ENCODE data around the gene MOV10L1. TPM values are rescaled to one million over a fixed set of nuclear protein-coding genes. Genes with fewer than 3 reads are reported as not detected.

Gene MOV10L1
- total and polyA plus RNA-seq, 12 donors = 0.16 to 0.42 (median 0.26) TPM; not detected in 8

- DNase-seq (no peak), ATAC-seq (no peak)
- 88 to 90% methylated on average over 6 of the region's 6 CpGs for WGBS, 2 donors
- H3K4me1 ChIP-seq = peaks cover 0 to 10% (median 5%) of the 10 kb centered on the region in 9 donors
- no peak overlapping the region for H3K27ac ChIP-seq
- H3K9me3 ChIP-seq = no peaks in the 10 kb centered on the region
- no peaks in the 10 kb centered on the region for H3K36me3 ChIP-seq
- H3K27me3 ChIP-seq = peaks cover 5 to 78% (median 65%) of the 10 kb centered on the region in 7 donors
- H3K4me3 ChIP-seq = no peak overlapping the region
- TF ChIP-seq, protein P1, sequence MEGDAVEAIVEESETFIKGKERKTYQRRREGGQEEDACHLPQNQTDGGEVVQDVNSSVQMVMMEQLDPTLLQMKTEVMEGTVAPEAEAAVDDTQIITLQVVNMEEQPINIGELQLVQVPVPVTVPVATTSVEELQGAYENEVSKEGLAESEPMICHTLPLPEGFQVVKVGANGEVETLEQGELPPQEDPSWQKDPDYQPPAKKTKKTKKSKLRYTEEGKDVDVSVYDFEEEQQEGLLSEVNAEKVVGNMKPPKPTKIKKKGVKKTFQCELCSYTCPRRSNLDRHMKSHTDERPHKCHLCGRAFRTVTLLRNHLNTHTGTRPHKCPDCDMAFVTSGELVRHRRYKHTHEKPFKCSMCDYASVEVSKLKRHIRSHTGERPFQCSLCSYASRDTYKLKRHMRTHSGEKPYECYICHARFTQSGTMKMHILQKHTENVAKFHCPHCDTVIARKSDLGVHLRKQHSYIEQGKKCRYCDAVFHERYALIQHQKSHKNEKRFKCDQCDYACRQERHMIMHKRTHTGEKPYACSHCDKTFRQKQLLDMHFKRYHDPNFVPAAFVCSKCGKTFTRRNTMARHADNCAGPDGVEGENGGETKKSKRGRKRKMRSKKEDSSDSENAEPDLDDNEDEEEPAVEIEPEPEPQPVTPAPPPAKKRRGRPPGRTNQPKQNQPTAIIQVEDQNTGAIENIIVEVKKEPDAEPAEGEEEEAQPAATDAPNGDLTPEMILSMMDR (IDR thresholded peaks at IDR 0.05) = no peak
- intact Hi-C loops (cut with DNase I) = no loop called here
Observed at GRCh38 chr22:50175191-50175461, 85.3 kb downstream of the MOV10L1 start.

DNA sequence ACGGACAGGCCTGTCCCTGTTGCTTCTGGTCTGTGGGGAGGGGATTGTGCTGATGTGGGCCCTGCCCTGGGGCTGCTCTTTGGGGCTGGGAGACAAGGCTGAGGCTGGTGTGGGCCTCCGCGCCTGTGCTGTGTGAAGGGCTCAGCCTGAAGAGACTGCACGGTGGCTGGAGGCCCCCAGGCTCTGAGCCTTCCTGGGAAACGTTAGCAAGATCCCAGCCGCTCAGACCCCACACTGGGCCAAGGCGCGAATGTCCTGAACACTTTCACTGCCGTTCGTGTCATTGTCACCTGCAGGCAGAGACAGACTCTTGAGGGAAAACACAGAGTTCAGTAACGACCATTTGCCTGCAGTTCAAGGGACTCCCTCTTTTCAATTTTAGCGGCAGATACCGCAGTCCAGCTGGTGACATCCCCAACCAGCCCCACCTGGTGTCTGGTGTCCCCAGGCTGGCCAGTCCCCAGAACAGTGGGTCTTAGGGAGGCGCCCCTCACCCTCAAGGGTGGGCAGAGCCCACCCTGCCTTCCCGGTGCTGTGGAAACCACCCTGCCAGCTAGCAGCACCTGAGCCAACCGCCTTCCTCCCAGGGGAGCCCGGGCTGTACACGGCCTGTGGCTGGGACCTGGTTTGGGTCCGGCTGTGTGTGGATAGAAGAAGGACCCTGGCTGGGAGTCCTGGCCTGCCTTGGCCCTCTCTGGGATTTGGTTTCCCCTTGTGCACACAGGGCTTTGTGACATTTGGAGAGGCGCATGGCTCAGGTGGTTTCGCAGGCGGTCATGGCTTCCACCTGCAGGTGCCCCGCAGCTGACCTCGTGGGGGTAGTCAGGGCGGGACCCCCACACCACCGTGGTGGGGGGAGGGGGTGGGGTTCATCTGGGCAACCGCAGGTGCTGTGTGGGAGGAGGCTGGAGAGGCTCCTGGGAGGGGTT, 86.4 kb downstream of the MOV10L1 start:
- intact Hi-C loops (cut with DNase I) = no loop called here
- H3K27ac ChIP-seq = no peak overlapping the region
- peaks cover 0 to 74% (median 64%) of the 10 kb centered on the region in 7 donors for H3K27me3 ChIP-seq
- H3K36me3 ChIP-seq = no peaks in the 10 kb centered on the region
- 73 to 74% methylated on average over 27 of the region's 27 CpGs for WGBS, 2 donors
- TF ChIP-seq, protein P1 (IDR thresholded peaks at IDR 0.05) = no peak
- no peaks in the 10 kb centered on the region for H3K9me3 ChIP-seq
- peaks cover 0 to 4% (median 0%) of the 10 kb centered on the region in 9 donors for H3K4me1 ChIP-seq
- no peak overlapping the region for H3K4me3 ChIP-seq
- ATAC-seq (no peak), DNase-seq (no peak)

- Histone ChIP-seq H3K4me3 (no peak overlapping the region), H3K4me1 (peaks cover 0 to 4% (median 0%) of the 10 kb centered on the region in 9 donors), H3K36me3 (no peaks in the 10 kb centered on the region), H3K27ac (no peak overlapping the region), H3K27me3 (peaks cover 0 to 66% (median 56%) of the 10 kb centered on the region in 7 donors), H3K9me3 (no peaks in the 10 kb centered on the region)
- DNase-seq = no peak
- no peak for ATAC-seq
- intact Hi-C loops (cut with DNase I) = no loop called here
- 96 to 98% methylated on average over 73 to 76 of the region's 76 CpGs for WGBS, 2 donors
- TF ChIP-seq, protein P1 (IDR thresholded peaks at IDR 0.05) = no peak
Observed at GRCh38 chr22:50176850-50177536, 87.2 kb downstream of the MOV10L1 start.

DNA sequence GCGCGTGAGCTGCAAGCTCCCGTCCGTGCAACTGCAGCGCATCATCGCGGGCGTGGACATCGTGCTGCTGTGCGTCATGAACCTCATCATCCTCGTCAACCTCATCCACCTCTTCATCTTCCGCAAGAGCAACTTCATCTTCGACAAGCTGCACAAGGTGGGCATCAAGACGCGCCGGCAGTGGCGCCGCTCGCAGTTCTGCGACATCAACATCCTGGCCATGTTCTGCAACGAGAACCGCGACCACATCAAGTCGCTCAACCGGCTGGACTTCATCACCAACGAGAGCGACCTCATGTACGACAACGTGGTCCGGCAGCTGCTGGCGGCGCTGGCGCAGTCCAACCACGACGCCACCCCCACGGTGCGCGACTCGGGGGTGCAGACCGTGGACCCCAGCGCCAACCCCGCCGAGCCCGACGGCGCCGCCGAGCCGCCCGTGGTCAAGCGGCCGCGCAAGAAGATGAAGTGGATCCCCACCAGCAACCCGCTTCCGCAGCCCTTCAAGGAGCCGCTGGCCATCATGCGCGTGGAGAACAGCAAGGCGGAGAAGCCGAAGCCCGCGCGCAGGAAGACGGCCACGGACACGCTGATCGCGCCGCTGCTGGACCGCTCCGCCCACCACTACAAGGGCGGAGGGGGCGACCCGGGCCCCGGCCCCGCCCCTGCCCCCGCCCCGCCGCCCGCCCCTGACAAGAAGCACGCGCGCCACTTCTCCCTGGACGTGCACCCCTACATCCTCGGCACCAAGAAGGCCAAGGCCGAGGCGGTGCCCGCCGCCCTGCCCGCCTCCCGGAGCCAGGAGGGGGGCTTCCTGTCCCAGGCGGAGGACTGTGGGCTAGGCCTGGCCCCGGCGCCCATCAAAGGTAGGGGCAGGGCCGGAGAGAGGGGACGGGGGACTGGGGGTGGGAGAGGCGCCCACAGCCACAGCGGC, 88.0 kb downstream of the MOV10L1 start:
- ATAC-seq (no peak), DNase-seq (no peak)
- peaks cover 0 to 4% (median 0%) of the 10 kb centered on the region in 9 donors for H3K4me1 ChIP-seq
- TF ChIP-seq, protein P1 (IDR thresholded peaks at IDR 0.05) = no peak
- H3K27me3 ChIP-seq = peaks cover 0 to 59% (median 53%) of the 10 kb centered on the region in 7 donors
- no peaks in the 10 kb centered on the region for H3K9me3 ChIP-seq
- H3K4me3 ChIP-seq = no peak overlapping the region
- no peak overlapping the region for H3K27ac ChIP-seq
- 51 to 68% methylated on average over 88 to 98 of the region's 98 CpGs for WGBS, 2 donors
- no peaks in the 10 kb centered on the region for H3K36me3 ChIP-seq
- intact Hi-C loops (cut with DNase I) = no loop called here

Measured in heart right ventricle (tissue), 16 donors.